ENCODE data around the gene SUSD6. TPM values are rescaled to one million over a fixed set of nuclear protein-coding genes. Genes with fewer than 3 reads are reported as not detected.
A peak's percentile ranks its signal among the peaks of the same experiment; 100 is the strongest.

The SUSD6 gene
- total RNA-seq, 1 experiment from 2014 or later = 3.7 TPM

GRCh38 chr14:69657950-69658355 is 46.6 kb downstream of the SUSD6 start:
- no CpG with 5 or more reads among the region's 9 CpGs for WGBS (ENCODE audit: extremely low coverage, insufficient read length, low lambda C conversion rate)
- no peaks in the 10 kb centered on the region for H3K79me1 ChIP-seq (ENCODE audit: insufficient read depth, low read depth, low read length, poor library complexity, severe bottlenecking)
- H3K79me2 ChIP-seq (ENCODE audit: insufficient read depth, low read length) = no peaks in the 10 kb centered on the region
- no peak overlapping the region for H2BK5ac ChIP-seq (ENCODE audit: insufficient read length, low read length)
- no peaks in the 10 kb centered on the region for H3K23me2 ChIP-seq (ENCODE audit: insufficient read length, low read depth, low read length, poor library complexity, severe bottlenecking)
- H3K14ac ChIP-seq (ENCODE audit: insufficient read depth, low read length) = no peak overlapping the region
- H2BK15ac ChIP-seq (ENCODE audit: low read depth, low read length) = no peak overlapping the region
- no peak overlapping the region for H4K5ac ChIP-seq (ENCODE audit: insufficient read length, low read depth, low read length)
- H3K27me3 ChIP-seq (ENCODE audit: insufficient read depth, low read length) = no peaks in the 10 kb centered on the region
- H2BK20ac ChIP-seq (ENCODE audit: low read depth, low read length, poor library complexity, severe bottlenecking) = no peak overlapping the region
- Mint-ChIP-seq H3K4me1 (peaks cover 44 to 58% of the 10 kb centered on the region in 2 experiments), H3K4me3 (no peak overlapping the region; a peak in 1 of 5 replicates), H3K27ac (peak overlapping the region; percentile 48 to 93 (median 74)), H3K27me3 (ENCODE audit: low read depth) (no peaks in the 10 kb centered on the region), H3K36me3 (ENCODE audit: insufficient read depth in 1 of 3, low read depth in 3 of 3) (no peaks in the 10 kb centered on the region; a peak in 2 of 7 replicates), H3K9me3 (no peaks in the 10 kb centered on the region)
- H3K4me2 ChIP-seq (ENCODE audit: insufficient read depth, insufficient read length, low read length) = no peak overlapping the region
- H2AFZ ChIP-seq (ENCODE audit: low read length) = no peak overlapping the region
- no peak overlapping the region for H3K18ac ChIP-seq (ENCODE audit: insufficient read length, low read depth, low read length)
- DNase-seq = peak; percentile 46
- no peak for TF ChIP-seq CTCF (conservative IDR thresholded peaks at IDR 0.05)
- H2BK120ac ChIP-seq (ENCODE audit: low read depth, low read length, poor library complexity, severe bottlenecking) = no peak overlapping the region
- H2AK5ac ChIP-seq (ENCODE audit: insufficient read length, low read length) = no peak overlapping the region
- no peak overlapping the region for H3K56ac ChIP-seq (ENCODE audit: insufficient read length, low read depth, low read length)
- H3T11ph ChIP-seq (ENCODE audit: low read length) = no peak overlapping the region
- no peaks in the 10 kb centered on the region for H3K9me3 ChIP-seq (ENCODE audit: control insufficient read depth, low read depth, low read length)
- no peaks in the 10 kb centered on the region for H4K20me1 ChIP-seq (ENCODE audit: control insufficient read depth, insufficient read depth, insufficient read length)
- no peak overlapping the region for H3K27ac ChIP-seq (ENCODE audit: insufficient read length, low read depth, low read length)
- no peak overlapping the region for H4K8ac ChIP-seq (replicated peaks; ENCODE audit: insufficient read length, low read depth, low read length)
- peaks cover 8% of the 10 kb centered on the region for H3K4me1 ChIP-seq (ENCODE audit: insufficient read depth, low read length)
- H3K9ac ChIP-seq (ENCODE audit: extremely low read depth, insufficient read length, low read length) = no peak overlapping the region
- no peak overlapping the region for H4K91ac ChIP-seq (ENCODE audit: insufficient read length, low read depth, low read length)
- H2BK12ac ChIP-seq (ENCODE audit: insufficient read length, low read depth, low read length) = no peak overlapping the region
- H3K4ac ChIP-seq (ENCODE audit: low read depth, low read length) = no peak overlapping the region
- H3K23ac ChIP-seq (ENCODE audit: insufficient read length, low read depth, low read length) = no peak overlapping the region
